Ovary (tissue), 10 donors: ENCODE results near the gene MTAP. TPM values are rescaled to one million over a fixed set of nuclear protein-coding genes. Genes with fewer than 3 reads are reported as not detected.
A peak's percentile ranks its signal among the peaks of the same experiment; 100 is the strongest.

Experiments
- DNase-seq, 5 donors: peaks; one replicate each; pipeline ENCODE4 v3.0.0-alpha.2; 2019 to 2020
- H3K27ac ChIP-seq, 2 donors: fragments of 200-600 bp; one replicate each; pipeline versions ENCODE4 v1.5.1 to v1.8.0; 2019 to 2022
- H3K27me3 ChIP-seq: fragments of 200-600 bp; one replicate; pipeline ENCODE4 v1.8.0; 2022
- H3K36me3 ChIP-seq: fragments of 200-600 bp; sonication (generic); one replicate; pipeline ENCODE4 v1.5.1; 2019
- H3K4me1 ChIP-seq: one replicate; pipeline ENCODE4 v1.8.1; 2013; ENCODE audit warnings: mild to moderate bottlenecking, moderate library complexity; ENCODE audit not compliant: insufficient read depth
- H3K4me3 ChIP-seq: fragments of 200-600 bp; sonication (generic); one replicate; pipeline ENCODE4 v1.5.1; 2017
- H3K9me3 ChIP-seq, 2 donors: fragments of 200-600 bp in 1 of 2; sonication (generic) in 1 of 2; one replicate each; pipeline versions ENCODE4 v1.5.1 to v1.8.1; 2013 to 2019; ENCODE audit warnings: mild to moderate bottlenecking in 1 of 2, moderate library complexity in 1 of 2
- EP300 ChIP-seq: sonication (generic); formaldehyde crosslinking; IDR thresholded peaks from one replicate; pipeline ENCODE4 v1.6.1; 2017; ENCODE audit warnings: antibody characterized with exemption
- POLR2A ChIP-seq: fragments of 450-650 bp; IDR thresholded peaks from one replicate; pipeline ENCODE4 v1.6.1; 2017; ENCODE audit warnings: antibody characterized with exemption, mild to moderate bottlenecking, moderate library complexity
- WGBS, 3 donors: extraction: QIAGEN DNeasy Blood & Tissue Kit in 1 of 3; methylation state at CpG; one replicate each; pipeline versions ENCODE4 v1.1.5 to v1.1.7; 2013 to 2017; 5-methylcytosine and 5-hydroxymethylcytosine counted together
- intact Hi-C, 4 donors: fragments of 100-400 bp; cut with DNase I; formaldehyde crosslinking; loops; one replicate each; pipeline versions ENCODE4 v1.11.0 to v1.15.1; 2022 to 2023
- long read RNA-seq, 3 donors: library from polyadenylated mRNA in 2 of 3; unstranded in 2 of 3; transcript quantifications; one replicate each; pipeline ENCODE4 v2.0.0 and lab custom pipeline, GENCODE V29; 2021 to 2026
- polyA plus RNA-seq, 2 donors: library from polyadenylated mRNA; stranded (reverse); fragments of 200-250 nt in 1 of 2; fragments of 350-450 nt in 1 of 2; fragmentation: Illumina TruSeq in 1 of 2; extraction: RNeasy Lipid Tissue Mini Kit (QIAGEN cat#74804) in 1 of 2; gene quantifications; one replicate each; pipeline ENCODE4 v1.2.3, GENCODE V29; 2013 to 2014
- total RNA-seq, 7 donors: library from RNA; depleted of rRNA in 2 of 7; stranded (reverse); fragments of >200 nt in 2 of 7; fragmentation: NEBNext Ultra II Directional in 3 of 7; extraction: Animal tissue kit (Norgen Biotek cat#: 25700) in 3 of 7; gene quantifications; one replicate each; pipeline versions ENCODE4 v1.1.0 to v1.2.4, GENCODE V29; 2016 to 2023
- TF ChIP-seq, protein P1 (sequence below), 3 donors: fragments of 450-650 bp in 2 of 3; fragments of 200-600 bp in 1 of 3; IDR thresholded peaks; one replicate each; pipeline versions ENCODE4 v1.5.1 to v1.8.0; 2016 to 2022; ENCODE audit warnings: antibody characterized with exemption in 3 of 3, mild to moderate bottlenecking in 1 of 3
- donor health status: DM: no; HTN: no; CAD: no; lungs with moderate emphysema.
- donor health status: DM: no; HTN: no; CAD: no.
- donor health status: Bipolar disorder and iron deficiency.
- donor health status: DM: yes; HTN: yes; CAD: no.
- donor health status: DM: no; HTN: no; CAD: no.
- donor health status: DM: yes; HTN: yes; CAD: no.

Gene MTAP
- total RNA-seq (10 to 100 TPM; 30.1 to 43.3 (median 34.5) TPM), polyA plus RNA-seq (10 to 100 TPM; 12.2 to 24.5 TPM)
- long read RNA-seq, donor 1, full-length matches to known transcripts: 62 of 72 reads
- long read RNA-seq, donor 1, partial matches to known transcripts: 5 of 72 reads
- long read RNA-seq, donor 1, other reads (novel, unspliced or antisense): 5 of 72 reads
- long read RNA-seq, donor 2, full-length matches to known transcripts: 8 of 8 reads
- long read RNA-seq, donor 2, partial matches to known transcripts: 0 of 8 reads
- long read RNA-seq, donor 2, other reads (novel, unspliced or antisense): 0 of 8 reads
- long read RNA-seq, donor 3, full-length matches to known transcripts: 20 of 23 reads
- long read RNA-seq, donor 3, partial matches to known transcripts: 1 of 23 reads
- long read RNA-seq, donor 3, other reads (novel, unspliced or antisense): 2 of 23 reads

DNA sequence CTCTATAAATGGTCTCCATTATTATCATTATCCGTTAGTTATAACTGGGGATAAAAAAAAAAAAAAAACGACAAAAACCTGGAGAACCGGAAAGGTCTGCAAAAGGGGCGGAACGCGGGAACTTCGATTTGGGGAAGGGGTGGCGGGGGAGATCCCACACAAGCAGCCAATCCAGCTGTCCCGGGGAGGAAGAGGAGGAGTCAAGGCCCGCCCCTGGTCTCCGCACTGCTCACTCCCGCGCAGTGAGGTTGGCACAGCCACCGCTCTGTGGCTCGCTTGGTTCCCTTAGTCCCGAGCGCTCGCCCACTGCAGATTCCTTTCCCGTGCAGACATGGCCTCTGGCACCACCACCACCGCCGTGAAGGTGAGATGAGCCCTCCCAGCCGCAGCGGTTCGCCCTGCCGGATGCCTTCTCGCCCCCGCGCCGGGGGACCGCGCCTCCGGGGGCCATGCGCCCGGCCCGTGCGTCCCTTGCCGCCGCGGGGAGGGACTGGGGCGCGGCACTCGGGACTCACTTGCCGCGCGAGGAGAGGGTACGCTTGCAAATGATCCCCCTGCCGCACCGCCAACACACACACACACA lies at the start of gene MTAP:
TSS of gene MTAP (plus strand) at position 219 of the 583 bp plus-strand sequence. CDS start at position 332, 113 bp downstream.
- Histone ChIP-seq H3K27ac (peak within 1 kb of the TSS; percentile 68 to 86), H3K27me3 (no peaks in the 10 kb centered on the region), H3K4me1 (peaks cover 4% of the 10 kb centered on the region), H3K4me3 (peak within 1 kb of the TSS; percentile 85), H3K36me3 (no peaks in the 10 kb centered on the region), H3K9me3 (no peaks in the 10 kb centered on the region)
- intact Hi-C loops: no loop called here
- TF ChIP-seq EP300 (no peak), POLR2A (peak; percentile 77)
- TF ChIP-seq, protein P1, sequence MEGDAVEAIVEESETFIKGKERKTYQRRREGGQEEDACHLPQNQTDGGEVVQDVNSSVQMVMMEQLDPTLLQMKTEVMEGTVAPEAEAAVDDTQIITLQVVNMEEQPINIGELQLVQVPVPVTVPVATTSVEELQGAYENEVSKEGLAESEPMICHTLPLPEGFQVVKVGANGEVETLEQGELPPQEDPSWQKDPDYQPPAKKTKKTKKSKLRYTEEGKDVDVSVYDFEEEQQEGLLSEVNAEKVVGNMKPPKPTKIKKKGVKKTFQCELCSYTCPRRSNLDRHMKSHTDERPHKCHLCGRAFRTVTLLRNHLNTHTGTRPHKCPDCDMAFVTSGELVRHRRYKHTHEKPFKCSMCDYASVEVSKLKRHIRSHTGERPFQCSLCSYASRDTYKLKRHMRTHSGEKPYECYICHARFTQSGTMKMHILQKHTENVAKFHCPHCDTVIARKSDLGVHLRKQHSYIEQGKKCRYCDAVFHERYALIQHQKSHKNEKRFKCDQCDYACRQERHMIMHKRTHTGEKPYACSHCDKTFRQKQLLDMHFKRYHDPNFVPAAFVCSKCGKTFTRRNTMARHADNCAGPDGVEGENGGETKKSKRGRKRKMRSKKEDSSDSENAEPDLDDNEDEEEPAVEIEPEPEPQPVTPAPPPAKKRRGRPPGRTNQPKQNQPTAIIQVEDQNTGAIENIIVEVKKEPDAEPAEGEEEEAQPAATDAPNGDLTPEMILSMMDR (IDR thresholded peaks at IDR 0.05): no peak
- DNase-seq: peak; percentile 89 to 92 (median 92)
- 0 to 1% (median 0%) methylated on average over 34 to 48 of the region's 48 CpGs for WGBS, 3 donors

DNA sequence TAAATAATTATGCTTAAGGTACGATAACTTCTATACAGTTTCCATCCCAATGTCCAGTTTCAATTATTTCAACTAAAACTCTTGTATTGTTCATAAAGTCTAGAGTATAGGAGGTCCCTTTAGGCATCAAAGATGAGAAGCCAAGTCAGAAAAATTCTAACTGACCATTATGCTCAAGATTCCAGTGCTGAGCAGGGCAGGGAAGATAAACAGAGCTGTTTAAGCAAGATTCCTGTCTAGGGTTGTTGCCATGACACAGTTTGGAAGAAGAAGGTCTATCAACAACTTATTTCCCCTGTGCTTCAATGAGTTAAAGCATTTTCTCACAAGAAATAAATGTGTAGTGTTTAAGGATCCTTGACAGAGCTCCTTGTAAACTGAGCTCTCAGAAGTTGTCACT lies 48.9 kb upstream of the MTAP start:
- no peak for TF ChIP-seq POLR2A
- Histone ChIP-seq H3K9me3 (no peaks in the 10 kb centered on the region), H3K36me3 (no peaks in the 10 kb centered on the region), H3K4me1 (no peaks in the 10 kb centered on the region), H3K27ac (no peak overlapping the region), H3K27me3 (no peaks in the 10 kb centered on the region), H3K4me3 (no peak overlapping the region)
- WGBS, 3 donors: 81 to 85% (median 85%) methylated on average over 1 of the region's 1 CpG
- DNase-seq: no peak
- intact Hi-C loops: no loop called here

DNA sequence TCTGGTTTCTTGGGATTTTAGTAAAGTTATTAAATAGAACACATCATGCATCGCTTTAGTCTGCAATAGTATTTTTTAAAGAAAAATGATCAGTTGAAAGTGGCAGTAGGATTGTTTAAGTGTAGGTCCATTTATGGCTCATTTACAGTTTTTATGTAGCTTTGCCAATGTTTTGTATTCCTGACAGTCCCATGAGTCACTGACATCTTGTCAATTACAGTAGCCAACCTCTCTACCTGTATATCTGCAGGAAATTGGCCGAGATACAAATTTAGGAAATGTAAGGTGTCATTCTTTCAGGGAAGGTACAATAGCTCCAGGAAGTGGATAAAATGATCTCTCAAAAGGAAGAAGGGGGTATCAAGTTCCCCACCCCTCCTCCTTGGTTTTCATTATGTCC lies 47.7 kb upstream of the MTAP start:
- H3K4me1 ChIP-seq: no peaks in the 10 kb centered on the region
- TF ChIP-seq EP300: no peak
- TF ChIP-seq POLR2A: no peak
- TF ChIP-seq, protein P1 (IDR thresholded peaks at IDR 0.05): no peak
- no peak for DNase-seq
- intact Hi-C loops: no loop called here
- H3K27ac ChIP-seq: no peak overlapping the region
- H3K27me3 ChIP-seq: no peaks in the 10 kb centered on the region
- 67 to 78% (median 77%) methylated on average over 2 of the region's 2 CpGs for whole genome bisulfite sequencing, 3 donors
- no peaks in the 10 kb centered on the region for H3K9me3 ChIP-seq
- H3K36me3 ChIP-seq: no peaks in the 10 kb centered on the region
- no peak overlapping the region for H3K4me3 ChIP-seq

GRCh38 chr9:21758540-21758939 lies 43.9 kb upstream of the MTAP start:
- TF ChIP-seq, protein P1 (IDR thresholded peaks at IDR 0.05): no peak
- TF ChIP-seq EP300 (no peak), POLR2A (no peak)
- Histone ChIP-seq H3K36me3 (no peaks in the 10 kb centered on the region), H3K4me3 (no peak overlapping the region), H3K9me3 (no peaks in the 10 kb centered on the region), H3K27me3 (no peaks in the 10 kb centered on the region), H3K4me1 (no peaks in the 10 kb centered on the region), H3K27ac (no peak overlapping the region)
- 71 to 94% (median 77%) methylated on average over 1 of the region's 1 CpG for WGBS, 3 donors
- intact Hi-C loops: no loop called here
- no peak for DNase-seq
